Activated T-cell treated with anti-CD3 and anti-CD28 coated beads, Interleukin-2, amount 50 U/mL, for 24 hours (primary cell): Measurements from ENCODE around the gene AASS.

Experiments used
- DNase-seq: peaks from one replicate; pipeline ENCODE4 v3.0.0-alpha.2; 2020
- H3K27ac Mint-ChIP-seq: 2 replicates; pipeline ENCODE4 v1.8.0; 2020; ENCODE audit warnings: mild to moderate bottlenecking, mixed read lengths
- H3K27me3 Mint-ChIP-seq: 2 replicates; pipeline ENCODE4 v1.8.0; 2020; ENCODE audit warnings: mixed read lengths
- H3K36me3 Mint-ChIP-seq: 2 replicates; pipeline ENCODE4 v1.8.0; 2020; ENCODE audit warnings: low read depth, mixed read lengths
- H3K4me1 Mint-ChIP-seq: 2 replicates; pipeline ENCODE4 v1.8.0; 2020; ENCODE audit warnings: low read depth, mixed read lengths
- H3K4me3 Mint-ChIP-seq: 2 replicates; pipeline ENCODE4 v1.8.0; 2020; ENCODE audit warnings: mild to moderate bottlenecking, moderate library complexity, mixed read lengths
- H3K9me3 Mint-ChIP-seq: 2 replicates; pipeline ENCODE4 v1.8.0; 2020; ENCODE audit warnings: mixed read lengths

Gene AASS

GRCh38 chr7:122040147-122040546, 103.9 kb downstream of the AASS start:
- Mint-ChIP-seq H3K27me3 (peaks cover 2% of the 10 kb centered on the region), H3K9me3 (no peaks in the 10 kb centered on the region)

GRCh38 chr7:122038904-122039303, 105.1 kb downstream of the AASS start:
- Mint-ChIP-seq H3K27ac (no peak overlapping the region), H3K36me3 (no peaks in the 10 kb centered on the region), H3K4me1 (no peaks in the 10 kb centered on the region), H3K4me3 (no peak overlapping the region), H3K27me3 (peaks cover 2% of the 10 kb centered on the region), H3K9me3 (no peaks in the 10 kb centered on the region)
- DNase-seq = no peak

More at GRCh38 chr7:122040147-122040546, 103.9 kb downstream of the AASS start:
- Mint-ChIP-seq H3K4me1 (no peaks in the 10 kb centered on the region), H3K36me3 (no peaks in the 10 kb centered on the region), H3K27ac (no peak overlapping the region), H3K4me3 (no peak overlapping the region)
- no peak for DNase-seq

- no peak overlapping the region for H3K27ac Mint-ChIP-seq
- no peak overlapping the region for H3K4me3 Mint-ChIP-seq
- H3K9me3 Mint-ChIP-seq = no peaks in the 10 kb centered on the region
- peaks cover 2% of the 10 kb centered on the region for H3K27me3 Mint-ChIP-seq
- no peaks in the 10 kb centered on the region for H3K36me3 Mint-ChIP-seq
- no peaks in the 10 kb centered on the region for H3K4me1 Mint-ChIP-seq
- DNase-seq = no peak
Observed at GRCh38 chr7:122038134-122038533, 105.9 kb downstream of the AASS start.

- Mint-ChIP-seq H3K27ac (no peak overlapping the region), H3K36me3 (no peaks in the 10 kb centered on the region), H3K4me1 (no peaks in the 10 kb centered on the region), H3K9me3 (no peaks in the 10 kb centered on the region), H3K4me3 (no peak overlapping the region), H3K27me3 (peaks cover 2% of the 10 kb centered on the region)
- no peak for DNase-seq
Observed at GRCh38 chr7:122035876-122036275, 108.2 kb downstream of the AASS start.

- H3K4me3 Mint-ChIP-seq = no peak overlapping the region
Observed at GRCh38 chr7:122033641-122034040, 110.4 kb downstream of the AASS start.

GRCh38 chr7:122027058-122027457, 117.0 kb downstream of the AASS start:
- Mint-ChIP-seq H3K4me3 (no peak overlapping the region), H3K9me3 (no peaks in the 10 kb centered on the region), H3K27ac (no peak overlapping the region), H3K4me1 (no peaks in the 10 kb centered on the region), H3K36me3 (no peaks in the 10 kb centered on the region), H3K27me3 (no peaks in the 10 kb centered on the region)
- no peak for DNase-seq

More at GRCh38 chr7:122033641-122034040, 110.4 kb downstream of the AASS start:
- H3K27ac Mint-ChIP-seq = no peak overlapping the region
- no peaks in the 10 kb centered on the region for H3K36me3 Mint-ChIP-seq
- no peaks in the 10 kb centered on the region for H3K27me3 Mint-ChIP-seq
- H3K9me3 Mint-ChIP-seq = no peaks in the 10 kb centered on the region
- DNase-seq = no peak
- H3K4me1 Mint-ChIP-seq = no peaks in the 10 kb centered on the region
